Measurements from ENCODE around the gene EVA1B. TPM values are rescaled to one million over a fixed set of nuclear protein-coding genes. Genes with fewer than 3 reads are reported as not detected.

EVA1B gene
- total RNA-seq, 2 donors from 2014 or later = 67.1 to 78.7 TPM

DNA sequence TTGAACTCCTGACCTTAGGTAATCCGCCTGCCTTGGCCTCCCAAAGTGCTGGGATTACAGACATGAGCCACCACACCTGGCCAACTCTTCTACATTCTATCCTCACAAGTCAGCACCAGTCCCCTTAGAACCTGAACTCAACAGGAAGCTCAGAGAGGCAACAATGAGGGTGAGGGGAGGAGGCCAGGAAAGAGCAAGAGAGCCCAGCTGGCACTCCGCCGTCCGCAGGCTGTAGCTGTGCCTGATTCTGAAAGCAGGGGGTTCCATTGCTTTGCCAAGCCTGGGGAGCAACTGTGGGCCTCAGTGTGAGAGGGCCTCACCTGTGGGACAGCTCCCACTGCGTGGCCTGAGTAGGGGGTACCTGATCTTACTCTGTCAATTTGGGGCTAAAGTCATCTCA, 43.6 kb upstream of the EVA1B start:
- Histone ChIP-seq H3K4me1 (replicated peaks) (peaks cover 6% of the 10 kb centered on the region), H3K27me3 (replicated peaks; ENCODE audit: insufficient read depth) (no peaks in the 10 kb centered on the region), H3K4me3 (no peak overlapping the region), H3K27ac (peak overlapping the region in 1 of 2 donors; percentile 4), H3K36me3 (no peaks in the 10 kb centered on the region), H3K9me3 (no peaks in the 10 kb centered on the region)
- TF ChIP-seq, protein P1, sequence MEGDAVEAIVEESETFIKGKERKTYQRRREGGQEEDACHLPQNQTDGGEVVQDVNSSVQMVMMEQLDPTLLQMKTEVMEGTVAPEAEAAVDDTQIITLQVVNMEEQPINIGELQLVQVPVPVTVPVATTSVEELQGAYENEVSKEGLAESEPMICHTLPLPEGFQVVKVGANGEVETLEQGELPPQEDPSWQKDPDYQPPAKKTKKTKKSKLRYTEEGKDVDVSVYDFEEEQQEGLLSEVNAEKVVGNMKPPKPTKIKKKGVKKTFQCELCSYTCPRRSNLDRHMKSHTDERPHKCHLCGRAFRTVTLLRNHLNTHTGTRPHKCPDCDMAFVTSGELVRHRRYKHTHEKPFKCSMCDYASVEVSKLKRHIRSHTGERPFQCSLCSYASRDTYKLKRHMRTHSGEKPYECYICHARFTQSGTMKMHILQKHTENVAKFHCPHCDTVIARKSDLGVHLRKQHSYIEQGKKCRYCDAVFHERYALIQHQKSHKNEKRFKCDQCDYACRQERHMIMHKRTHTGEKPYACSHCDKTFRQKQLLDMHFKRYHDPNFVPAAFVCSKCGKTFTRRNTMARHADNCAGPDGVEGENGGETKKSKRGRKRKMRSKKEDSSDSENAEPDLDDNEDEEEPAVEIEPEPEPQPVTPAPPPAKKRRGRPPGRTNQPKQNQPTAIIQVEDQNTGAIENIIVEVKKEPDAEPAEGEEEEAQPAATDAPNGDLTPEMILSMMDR (IDR thresholded peaks at IDR 0.05) = no peak
- no peak for TF ChIP-seq POLR2A (IDR thresholded peaks at IDR 0.05)
- no peak for TF ChIP-seq POLR2AphosphoS5 (IDR thresholded peaks at IDR 0.05)
- intact Hi-C loops (cut with DNase I) = no loop called here
- DNase-seq (ENCODE audit: low spot score) = no peak
- 90% methylated on average over 5 of the region's 5 CpGs for WGBS

DNA sequence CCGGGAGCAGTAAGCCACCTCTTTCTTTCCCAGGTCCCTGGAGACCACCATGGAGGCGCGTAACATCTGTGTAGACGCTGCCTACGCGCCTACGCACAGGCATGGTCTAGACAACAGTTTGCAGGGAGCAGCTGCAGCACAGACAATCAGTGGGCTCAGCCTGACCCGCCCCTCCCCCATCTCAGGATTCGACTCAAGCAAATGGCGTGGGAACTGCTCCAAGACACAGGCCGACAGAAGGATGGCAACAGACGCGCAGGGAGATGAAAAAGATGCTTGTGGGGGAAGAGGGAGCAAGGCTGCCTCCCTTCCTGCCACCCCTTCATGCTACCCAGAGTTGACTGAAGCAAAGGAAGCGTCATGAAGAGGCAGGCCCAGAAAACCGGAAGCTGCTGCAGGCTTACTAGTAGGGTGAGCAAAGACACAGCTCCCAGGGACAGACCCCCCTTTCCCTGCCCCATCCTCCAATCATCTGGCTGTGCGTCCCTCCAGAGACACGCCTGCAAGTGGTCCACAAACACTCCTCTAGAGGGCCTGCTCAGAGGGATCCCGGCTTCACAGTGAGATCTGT, 42.7 kb upstream of the EVA1B start:
- TF ChIP-seq POLR2A (IDR thresholded peaks at IDR 0.05) (no peak), POLR2AphosphoS5 (IDR thresholded peaks at IDR 0.05) (no peak)
- TF ChIP-seq, protein P1 (IDR thresholded peaks at IDR 0.05) = no peak
- no peak for DNase-seq (ENCODE audit: low spot score)
- Histone ChIP-seq H3K36me3 (no peaks in the 10 kb centered on the region), H3K9me3 (no peaks in the 10 kb centered on the region), H3K27ac (no peak overlapping the region), H3K4me3 (no peak overlapping the region), H3K27me3 (replicated peaks; ENCODE audit: insufficient read depth) (no peaks in the 10 kb centered on the region), H3K4me1 (replicated peaks) (peaks cover 6% of the 10 kb centered on the region)
- 57% methylated on average over 18 of the region's 18 CpGs for WGBS
- intact Hi-C loops (cut with DNase I) = no loop called here

DNA sequence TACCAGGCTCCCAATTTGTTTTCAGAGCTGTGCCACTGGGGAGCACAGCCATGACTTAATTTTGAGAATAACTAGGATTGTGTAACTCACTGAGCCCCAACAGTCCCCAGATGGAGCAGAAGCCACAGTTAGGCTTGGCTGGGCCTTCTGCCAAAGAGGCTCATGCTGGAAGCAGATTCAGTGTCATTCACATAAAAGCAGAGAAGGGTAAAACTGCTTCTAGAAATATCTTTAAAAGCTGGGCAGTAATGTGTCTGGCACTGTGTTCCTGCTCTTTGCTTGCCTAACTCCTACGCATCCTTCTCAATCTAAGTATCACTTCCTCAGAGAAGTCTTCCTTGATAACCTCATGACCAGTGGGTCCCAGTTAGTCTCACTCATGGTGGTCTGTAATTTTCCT, 41.9 kb upstream of the EVA1B start:
- TF ChIP-seq POLR2A (IDR thresholded peaks at IDR 0.05) (no peak), POLR2AphosphoS5 (IDR thresholded peaks at IDR 0.05) (no peak)
- TF ChIP-seq, protein P1 (IDR thresholded peaks at IDR 0.05) = no peak
- no peak overlapping the region for H3K27ac ChIP-seq
- H3K36me3 ChIP-seq = no peaks in the 10 kb centered on the region
- no peaks in the 10 kb centered on the region for H3K27me3 ChIP-seq (replicated peaks; ENCODE audit: insufficient read depth)
- no peak for DNase-seq (ENCODE audit: low spot score)
- no peaks in the 10 kb centered on the region for H3K9me3 ChIP-seq
- WGBS = 82% methylated on average over 1 of the region's 1 CpG
- H3K4me3 ChIP-seq = no peak overlapping the region
- H3K4me1 ChIP-seq (replicated peaks) = peaks cover 6% of the 10 kb centered on the region
- intact Hi-C loops (cut with DNase I) = no loop called here

DNA sequence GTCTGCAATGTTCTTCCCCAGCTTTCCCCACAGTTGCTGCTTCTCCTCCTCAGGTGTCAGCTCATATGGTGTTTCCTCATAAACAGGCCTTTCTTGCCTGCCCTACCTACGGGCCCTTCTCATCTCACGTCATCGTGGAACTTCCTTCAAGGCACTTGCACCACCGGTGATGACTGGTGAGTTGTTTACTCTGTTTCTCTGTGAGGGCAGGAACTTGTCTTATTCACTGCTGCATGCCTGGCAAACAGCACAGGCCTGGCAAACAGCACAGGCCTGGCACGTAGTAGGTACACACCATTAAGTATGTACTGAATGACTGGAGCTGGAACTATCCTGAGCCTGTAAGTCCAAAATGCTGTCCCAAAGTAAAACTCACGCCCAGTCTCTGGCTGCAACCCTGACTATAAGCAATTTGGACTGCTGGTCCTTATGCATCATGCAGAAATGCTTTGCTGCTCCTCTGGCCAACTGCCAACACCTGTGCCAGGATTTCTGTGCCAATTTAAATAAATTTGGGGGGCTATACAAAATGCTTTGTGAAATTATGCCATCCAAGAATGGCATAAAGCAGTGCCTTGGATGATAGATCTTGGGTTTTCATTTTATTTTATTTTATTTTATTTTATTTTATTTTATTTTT, 36.6 kb upstream of the EVA1B start:
- 42% methylated on average over 6 of the region's 6 CpGs for WGBS
- Histone ChIP-seq H3K27me3 (replicated peaks; ENCODE audit: insufficient read depth) (no peaks in the 10 kb centered on the region), H3K9me3 (no peaks in the 10 kb centered on the region), H3K27ac (no peak overlapping the region), H3K4me1 (replicated peaks) (no peaks in the 10 kb centered on the region), H3K4me3 (no peak overlapping the region), H3K36me3 (peaks cover 3 to 5% of the 10 kb centered on the region in 2 donors)
- intact Hi-C loops (cut with DNase I) = no loop called here
- TF ChIP-seq POLR2A (IDR thresholded peaks at IDR 0.05) (no peak), POLR2AphosphoS5 (IDR thresholded peaks at IDR 0.05) (peak; percentile 31)
- TF ChIP-seq, protein P1 (IDR thresholded peaks at IDR 0.05) = no peak
- no peak for DNase-seq (ENCODE audit: low spot score)

DNA sequence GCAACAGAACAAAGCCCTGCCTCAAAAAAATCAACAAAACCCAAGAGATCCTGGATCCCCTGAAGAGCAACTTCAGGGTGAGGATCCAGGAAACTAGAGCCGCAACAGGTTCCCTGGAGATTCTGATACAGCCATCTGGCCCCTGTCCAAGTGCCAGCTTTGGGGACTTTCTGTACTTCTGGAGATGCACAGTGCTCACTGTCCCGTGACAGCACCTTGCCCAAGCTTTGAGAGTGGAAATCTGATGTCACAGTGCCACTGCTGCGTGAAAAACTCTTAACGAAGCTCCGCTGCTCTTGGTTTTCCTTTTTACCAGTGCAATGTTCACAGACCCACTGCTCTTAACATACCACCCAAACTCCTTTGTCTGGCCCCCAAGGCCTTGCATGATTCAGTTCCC, 35.9 kb upstream of the EVA1B start:
- Histone ChIP-seq H3K4me3 (no peak overlapping the region), H3K4me1 (replicated peaks) (no peaks in the 10 kb centered on the region), H3K9me3 (no peaks in the 10 kb centered on the region), H3K27me3 (replicated peaks; ENCODE audit: insufficient read depth) (no peaks in the 10 kb centered on the region), H3K36me3 (peaks cover 8 to 10% of the 10 kb centered on the region in 2 donors), H3K27ac (no peak overlapping the region)
- TF ChIP-seq POLR2A (IDR thresholded peaks at IDR 0.05) (no peak), POLR2AphosphoS5 (IDR thresholded peaks at IDR 0.05) (no peak)
- TF ChIP-seq, protein P1 (IDR thresholded peaks at IDR 0.05) = no peak
- 87% methylated on average over 5 of the region's 5 CpGs for WGBS
- intact Hi-C loops (cut with DNase I) = no loop called here
- no peak for DNase-seq (ENCODE audit: low spot score)
